Measurements from ENCODE around the gene ATG13. TPM values are rescaled to one million over a fixed set of nuclear protein-coding genes. Genes with fewer than 3 reads are reported as not detected.

The ATG13 gene
- total RNA-seq, 2 donors from 2014 or later: 54.3 to 172 TPM

- Histone ChIP-seq H3K36me3 (peaks cover 4 to 32% of the 10 kb centered on the region in 2 donors), H3K4me1 (replicated peaks) (no peaks in the 10 kb centered on the region), H3K27ac (no peak overlapping the region), H3K27me3 (replicated peaks; ENCODE audit: insufficient read depth) (no peaks in the 10 kb centered on the region), H3K9me3 (no peaks in the 10 kb centered on the region), H3K4me3 (no peak overlapping the region)
- TF ChIP-seq POLR2A (IDR thresholded peaks at IDR 0.05): no peak
- TF ChIP-seq POLR2AphosphoS5 (IDR thresholded peaks at IDR 0.05): no peak
- no peak for TF ChIP-seq CTCF (IDR thresholded peaks at IDR 0.05)
- 82% methylated on average over 4 of the region's 4 CpGs for WGBS
- DNase-seq (ENCODE audit: low spot score): no peak
- intact Hi-C loops (cut with DNase I): no loop called here
These were observed 40.9 kb downstream of the ATG13 start for GRCh38 chr11:46658259-46658658.

GRCh38 chr11:46659908-46660307 is 42.6 kb downstream of the ATG13 start:
- DNase-seq (ENCODE audit: low spot score): no peak
- intact Hi-C loops (cut with DNase I): no loop called here
- H3K4me3 ChIP-seq: no peak overlapping the region
- H3K27me3 ChIP-seq (replicated peaks; ENCODE audit: insufficient read depth): no peaks in the 10 kb centered on the region
- no peaks in the 10 kb centered on the region for H3K4me1 ChIP-seq (replicated peaks)
- 96% methylated on average over 1 of the region's 1 CpG for WGBS
- H3K27ac ChIP-seq: no peak overlapping the region
- H3K36me3 ChIP-seq: peaks cover 4 to 36% of the 10 kb centered on the region in 2 donors
- no peaks in the 10 kb centered on the region for H3K9me3 ChIP-seq
- TF ChIP-seq CTCF (IDR thresholded peaks at IDR 0.05): no peak
- no peak for TF ChIP-seq POLR2AphosphoS5 (IDR thresholded peaks at IDR 0.05)
- TF ChIP-seq POLR2A (IDR thresholded peaks at IDR 0.05): no peak

- no peaks in the 10 kb centered on the region for H3K27me3 ChIP-seq (replicated peaks; ENCODE audit: insufficient read depth)
- no peaks in the 10 kb centered on the region for H3K4me1 ChIP-seq (replicated peaks)
- DNase-seq (ENCODE audit: low spot score): no peak
- no peaks in the 10 kb centered on the region for H3K9me3 ChIP-seq
- H3K4me3 ChIP-seq: no peak overlapping the region
- no peak overlapping the region for H3K27ac ChIP-seq
- no peak for TF ChIP-seq POLR2AphosphoS5 (IDR thresholded peaks at IDR 0.05)
- no peak for TF ChIP-seq CTCF (IDR thresholded peaks at IDR 0.05)
- TF ChIP-seq POLR2A (IDR thresholded peaks at IDR 0.05): no peak
- peaks cover 4 to 21% of the 10 kb centered on the region in 2 donors for H3K36me3 ChIP-seq
- intact Hi-C loops (cut with DNase I): no loop called here
These were observed 44.5 kb downstream of the ATG13 start for GRCh38 chr11:46661836-46662235.

GRCh38 chr11:46662366-46662765 is 45.0 kb downstream of the ATG13 start:
- TF ChIP-seq POLR2AphosphoS5 (IDR thresholded peaks at IDR 0.05) (no peak), POLR2A (IDR thresholded peaks at IDR 0.05) (no peak), CTCF (IDR thresholded peaks at IDR 0.05) (no peak)
- H3K36me3 ChIP-seq: peaks cover 4 to 15% of the 10 kb centered on the region in 2 donors

GRCh38 chr11:46663277-46663940 is 46.1 kb downstream of the ATG13 start:
- intact Hi-C loops (cut with DNase I): no loop called here
- no peaks in the 10 kb centered on the region for H3K4me1 ChIP-seq (replicated peaks)
- no peaks in the 10 kb centered on the region for H3K9me3 ChIP-seq
- H3K27ac ChIP-seq: no peak overlapping the region
- DNase-seq (ENCODE audit: low spot score): no peak
- H3K36me3 ChIP-seq: peaks cover 8 to 13% of the 10 kb centered on the region in 2 donors
- no peak for TF ChIP-seq CTCF (IDR thresholded peaks at IDR 0.05)
- TF ChIP-seq POLR2AphosphoS5 (IDR thresholded peaks at IDR 0.05): no peak
- no peak for TF ChIP-seq POLR2A (IDR thresholded peaks at IDR 0.05)
- H3K27me3 ChIP-seq (replicated peaks; ENCODE audit: insufficient read depth): no peaks in the 10 kb centered on the region
- 93% methylated on average over 4 of the region's 4 CpGs for WGBS
- H3K4me3 ChIP-seq: no peak overlapping the region

More at GRCh38 chr11:46662366-46662765, 45.0 kb downstream of the ATG13 start:
- Histone ChIP-seq H3K27me3 (replicated peaks; ENCODE audit: insufficient read depth) (no peaks in the 10 kb centered on the region), H3K4me1 (replicated peaks) (no peaks in the 10 kb centered on the region), H3K9me3 (no peaks in the 10 kb centered on the region), H3K27ac (no peak overlapping the region), H3K4me3 (no peak overlapping the region)
- intact Hi-C loops (cut with DNase I): no loop called here
- DNase-seq (ENCODE audit: low spot score): no peak
